ENCODE measurements around the gene GALNT18. TPM values are rescaled to one million over a fixed set of nuclear protein-coding genes. Genes with fewer than 3 reads are reported as not detected.

Gene GALNT18
- total RNA-seq, 1 donor from 2014 or later = 46.4 TPM

DNA sequence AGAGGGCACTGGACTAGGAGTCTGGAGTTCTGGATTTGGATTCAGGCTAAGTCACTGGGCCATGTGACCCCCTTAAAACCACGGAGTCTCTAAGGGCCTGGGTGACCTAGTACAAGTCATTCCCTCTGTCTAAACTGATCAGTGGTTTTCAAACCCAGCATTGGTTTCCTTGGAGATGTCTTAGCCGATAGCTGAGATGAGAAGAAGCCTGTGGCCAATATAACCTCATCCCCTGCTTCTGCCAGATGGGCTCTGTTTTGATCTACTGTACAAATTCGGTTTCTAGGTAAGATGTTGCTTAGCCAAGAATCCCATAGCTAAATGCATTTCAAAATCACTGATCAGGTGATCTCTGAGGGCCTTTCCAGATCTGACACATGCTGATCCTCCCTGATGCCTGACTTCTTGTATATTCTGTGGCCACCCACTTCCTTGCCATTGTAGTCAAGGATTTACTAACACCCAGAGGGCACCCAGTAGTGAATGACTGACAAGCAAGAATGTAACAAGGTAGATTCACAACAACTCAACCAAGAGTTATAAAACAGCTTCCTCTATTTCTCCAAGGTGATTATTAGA is 53.1 kb downstream of the GALNT18 start:
- intact Hi-C loops (cut with DNase I) = no loop called here
- Histone ChIP-seq H3K27ac (no peak overlapping the region), H3K9me3 (no peaks in the 10 kb centered on the region), H3K4me3 (no peak overlapping the region), H3K4me1 (peaks cover 40% of the 10 kb centered on the region), H3K36me3 (peaks cover 6% of the 10 kb centered on the region), H3K27me3 (ENCODE audit: low read depth) (no peaks in the 10 kb centered on the region)
- ATAC-seq = no peak
- TF ChIP-seq, protein P1, sequence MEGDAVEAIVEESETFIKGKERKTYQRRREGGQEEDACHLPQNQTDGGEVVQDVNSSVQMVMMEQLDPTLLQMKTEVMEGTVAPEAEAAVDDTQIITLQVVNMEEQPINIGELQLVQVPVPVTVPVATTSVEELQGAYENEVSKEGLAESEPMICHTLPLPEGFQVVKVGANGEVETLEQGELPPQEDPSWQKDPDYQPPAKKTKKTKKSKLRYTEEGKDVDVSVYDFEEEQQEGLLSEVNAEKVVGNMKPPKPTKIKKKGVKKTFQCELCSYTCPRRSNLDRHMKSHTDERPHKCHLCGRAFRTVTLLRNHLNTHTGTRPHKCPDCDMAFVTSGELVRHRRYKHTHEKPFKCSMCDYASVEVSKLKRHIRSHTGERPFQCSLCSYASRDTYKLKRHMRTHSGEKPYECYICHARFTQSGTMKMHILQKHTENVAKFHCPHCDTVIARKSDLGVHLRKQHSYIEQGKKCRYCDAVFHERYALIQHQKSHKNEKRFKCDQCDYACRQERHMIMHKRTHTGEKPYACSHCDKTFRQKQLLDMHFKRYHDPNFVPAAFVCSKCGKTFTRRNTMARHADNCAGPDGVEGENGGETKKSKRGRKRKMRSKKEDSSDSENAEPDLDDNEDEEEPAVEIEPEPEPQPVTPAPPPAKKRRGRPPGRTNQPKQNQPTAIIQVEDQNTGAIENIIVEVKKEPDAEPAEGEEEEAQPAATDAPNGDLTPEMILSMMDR (IDR thresholded peaks at IDR 0.05) = no peak
- no peak for DNase-seq

DNA sequence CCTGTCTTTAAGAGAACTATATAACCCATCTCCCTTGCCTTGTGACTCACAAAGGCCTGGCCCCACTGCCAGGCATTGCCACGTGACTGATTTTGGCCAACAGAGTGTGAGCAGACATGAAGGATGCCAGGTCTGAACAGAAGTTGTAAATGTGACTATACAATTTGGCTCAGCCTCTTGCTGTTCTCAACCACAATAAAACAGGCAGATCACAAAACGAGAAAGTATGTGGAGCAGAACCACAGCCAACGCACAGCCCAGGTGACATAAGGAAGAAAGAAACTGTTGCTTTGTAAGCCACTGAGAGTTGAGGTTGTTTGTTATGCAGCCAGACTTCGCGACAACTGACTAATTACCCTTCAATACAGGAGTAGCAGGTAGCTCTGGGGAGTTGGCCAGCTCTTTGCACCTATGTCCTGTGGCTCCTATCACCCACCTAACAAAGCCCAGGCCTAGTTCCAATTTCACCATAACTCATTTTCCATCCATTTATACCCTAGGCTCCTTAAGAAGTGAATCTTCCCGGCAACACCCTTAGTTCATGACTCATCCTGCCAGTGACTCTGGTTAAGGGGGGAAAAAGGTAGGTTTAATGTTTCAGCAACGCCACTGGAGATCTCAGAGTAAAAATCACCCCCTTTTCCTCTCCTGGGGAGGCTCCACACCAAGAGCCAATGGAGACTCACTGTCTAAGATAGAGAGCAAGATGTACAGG is 53.7 kb downstream of the GALNT18 start:
- no peak for DNase-seq
- no peak overlapping the region for H3K4me3 ChIP-seq
- intact Hi-C loops (cut with DNase I) = no loop called here
- no peaks in the 10 kb centered on the region for H3K27me3 ChIP-seq (ENCODE audit: low read depth)
- no peaks in the 10 kb centered on the region for H3K9me3 ChIP-seq
- H3K36me3 ChIP-seq = peaks cover 6% of the 10 kb centered on the region
- no peak for ATAC-seq
- TF ChIP-seq, protein P1 (IDR thresholded peaks at IDR 0.05) = no peak
- peaks cover 46% of the 10 kb centered on the region for H3K4me1 ChIP-seq
- H3K27ac ChIP-seq = no peak overlapping the region

DNA sequence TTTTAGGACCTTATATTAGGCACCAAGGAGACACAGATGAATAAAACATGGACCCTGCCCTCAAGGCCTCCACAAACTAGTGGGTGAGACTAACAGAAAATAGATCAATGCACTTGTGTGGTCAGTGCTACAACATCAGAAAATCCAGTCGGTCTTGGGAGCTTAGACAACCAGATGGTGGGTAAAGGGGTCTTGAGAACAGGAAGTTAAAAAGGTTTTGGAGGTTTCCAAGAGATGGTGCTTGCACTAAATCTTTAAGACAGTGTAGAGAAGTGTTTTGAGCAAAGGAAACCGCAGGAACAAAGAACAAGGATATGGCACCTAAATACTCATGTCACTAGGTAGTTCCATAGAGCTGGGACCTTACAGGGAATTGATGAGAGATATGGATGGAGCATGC is 56.2 kb downstream of the GALNT18 start:
- TF ChIP-seq, protein P1 (IDR thresholded peaks at IDR 0.05) = no peak
- DNase-seq = no peak
- intact Hi-C loops (cut with DNase I) = no loop called here
- H3K27me3 ChIP-seq (ENCODE audit: low read depth) = no peaks in the 10 kb centered on the region
- no peak for ATAC-seq
- H3K4me3 ChIP-seq = no peak overlapping the region
- H3K36me3 ChIP-seq = no peaks in the 10 kb centered on the region
- peaks cover 56% of the 10 kb centered on the region for H3K4me1 ChIP-seq
- H3K27ac ChIP-seq = no peak overlapping the region
- no peaks in the 10 kb centered on the region for H3K9me3 ChIP-seq

DNA sequence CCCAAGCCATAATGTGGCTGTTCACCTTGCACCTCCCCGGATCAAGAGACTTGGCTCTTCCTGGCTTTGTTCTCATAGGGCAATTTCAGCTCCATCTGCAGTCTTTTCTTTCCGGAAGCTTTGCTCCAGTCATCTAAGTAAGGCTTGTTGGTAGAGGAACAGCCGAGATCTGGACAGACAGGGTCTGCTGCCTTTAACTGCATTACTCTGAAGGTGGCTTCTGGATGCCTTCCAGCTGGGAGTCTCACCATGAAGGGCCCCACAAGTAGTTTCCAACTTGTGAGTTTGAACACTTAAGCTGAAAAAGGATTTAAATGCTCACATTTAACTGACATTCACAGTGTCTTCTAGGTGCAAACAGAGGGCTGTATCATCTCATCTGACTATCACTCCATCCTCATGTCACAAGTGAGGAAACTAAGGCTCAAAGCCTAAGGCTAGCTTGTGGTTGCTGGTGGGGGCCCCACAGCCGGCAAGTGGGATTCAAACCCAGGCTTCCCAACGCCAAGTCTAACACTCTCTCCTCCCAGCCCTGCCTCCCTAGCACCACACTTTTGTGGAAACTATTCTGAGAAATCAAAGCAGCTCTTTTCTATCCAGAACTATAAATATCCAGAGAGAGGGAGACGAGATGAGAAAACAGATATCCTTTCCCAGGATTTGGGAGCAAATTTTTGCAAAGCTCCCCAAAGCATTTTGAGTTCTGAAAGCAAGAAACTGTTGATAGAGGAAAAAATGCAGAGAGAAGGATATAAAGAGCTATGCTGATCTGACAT is 58.4 kb downstream of the GALNT18 start:
- Histone ChIP-seq H3K36me3 (no peaks in the 10 kb centered on the region), H3K4me1 (peaks cover 48% of the 10 kb centered on the region), H3K9me3 (no peaks in the 10 kb centered on the region), H3K27ac (peak overlapping the region; percentile 7), H3K27me3 (ENCODE audit: low read depth) (no peaks in the 10 kb centered on the region), H3K4me3 (no peak overlapping the region)
- no peak for DNase-seq
- no peak for ATAC-seq
- intact Hi-C loops (cut with DNase I) = no loop called here
- TF ChIP-seq, protein P1 (IDR thresholded peaks at IDR 0.05) = no peak

DNA sequence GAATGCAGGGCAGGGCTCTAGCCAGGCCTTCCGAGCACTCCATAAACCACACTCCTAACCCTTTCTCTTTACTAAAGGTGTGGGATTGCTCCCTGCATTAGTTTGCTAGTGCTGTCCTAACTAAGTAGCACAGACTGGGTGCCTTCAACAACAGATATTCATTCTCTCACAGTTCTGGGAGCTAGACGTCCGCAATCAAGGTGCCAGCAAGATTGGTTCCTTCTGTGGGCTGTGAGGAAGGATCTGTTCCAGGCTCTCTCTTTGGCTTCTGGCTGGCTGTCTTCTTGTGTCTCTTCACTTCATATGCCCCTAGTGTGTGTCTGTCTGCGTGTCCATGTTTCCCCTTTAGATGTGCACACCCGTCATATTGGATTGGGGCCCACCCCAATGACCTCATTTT is 59.8 kb downstream of the GALNT18 start:
- Histone ChIP-seq H3K27me3 (ENCODE audit: low read depth) (no peaks in the 10 kb centered on the region), H3K36me3 (no peaks in the 10 kb centered on the region), H3K4me1 (peaks cover 48% of the 10 kb centered on the region), H3K9me3 (no peaks in the 10 kb centered on the region), H3K4me3 (no peak overlapping the region), H3K27ac (no peak overlapping the region)
- no peak for ATAC-seq
- TF ChIP-seq, protein P1 (IDR thresholded peaks at IDR 0.05) = no peak
- no peak for DNase-seq
- intact Hi-C loops (cut with DNase I) = no loop called here
